OCI-LY1 (cell line): ENCODE data around the gene MAPK8IP3.

Experiments used
- H2AFZ ChIP-seq: fragments of 200-600 bp; sonication (generic), shearing (Covaris generic); 2 replicates; pipeline ENCODE4 v1.6.0; 2014; ENCODE audit warnings: antibody characterized with exemption, mild to moderate bottlenecking, low read length
- H3F3A ChIP-seq: fragments of 200-600 bp; sonication (generic), shearing (Covaris generic); 2 replicates; pipeline ENCODE4 v1.6.0; 2014; ENCODE audit warnings: mild to moderate bottlenecking, antibody characterized with exemption, low read length, moderate library complexity; ENCODE audit not compliant: insufficient read depth
- H3K27ac ChIP-seq: fragments of 200-600 bp; sonication (generic); 2 replicates; pipeline ENCODE4 v1.5.1; 2014; ENCODE audit warnings: low read length, mixed run types, mild to moderate bottlenecking, low read depth; ENCODE audit not compliant: poor library complexity, severe bottlenecking
- H3K27me3 ChIP-seq: fragments of 200-600 bp; sonication (generic); 2 replicates; pipeline ENCODE4 v1.6.0; 2014; ENCODE audit warnings: antibody characterized with exemption, mild to moderate bottlenecking, low read length, moderate library complexity; ENCODE audit not compliant: insufficient read depth
- H3K36me3 ChIP-seq: fragments of 200-600 bp; sonication (generic); 2 replicates; pipeline ENCODE4 v1.6.1; 2014; ENCODE audit warnings: mild to moderate bottlenecking, antibody characterized with exemption, low read length, moderate library complexity, mixed read lengths; ENCODE audit not compliant: insufficient read depth
- H3K4me1 ChIP-seq: fragments of 200-600 bp; sonication (generic); 2 replicates; pipeline ENCODE4 v1.5.1; 2014; ENCODE audit warnings: mild to moderate bottlenecking, low read length, moderate library complexity; ENCODE audit not compliant: insufficient read depth, severe bottlenecking
- H3K4me2 ChIP-seq: fragments of 200-600 bp; sonication (generic), shearing (Covaris generic); 2 replicates; pipeline ENCODE4 v1.6.1; 2014; ENCODE audit warnings: low read length
- H3K4me3 ChIP-seq: fragments of 200-600 bp; sonication (generic); 2 replicates; pipeline ENCODE4 v1.5.1; 2014; ENCODE audit warnings: low read length, low read depth, mild to moderate bottlenecking, mixed read lengths; ENCODE audit not compliant: poor library complexity, severe bottlenecking
- H3K79me2 ChIP-seq: fragments of 200-600 bp; shearing (Covaris generic); 2 replicates; pipeline ENCODE4 v1.6.1; 2016; ENCODE audit warnings: mixed run types, low read length, mixed read lengths; ENCODE audit not compliant: insufficient read depth
- H3K9ac ChIP-seq: fragments of 200-600 bp; sonication (generic), shearing (Covaris generic); 2 replicates; pipeline ENCODE4 v1.6.1; 2014; ENCODE audit warnings: mild to moderate bottlenecking, low read length, mixed read lengths
- H3K9me2 ChIP-seq: fragments of 200-600 bp; sonication (generic), shearing (Covaris generic); 2 replicates; pipeline ENCODE4 v1.6.1; 2014; ENCODE audit warnings: low read depth, mild to moderate bottlenecking, low read length, mixed read lengths
- H3K9me3 ChIP-seq: fragments of 200-600 bp; shearing (Covaris generic); 2 replicates; pipeline ENCODE4 v1.6.1; 2014; ENCODE audit warnings: low read length, mixed read lengths
- H4K20me1 ChIP-seq: fragments of 200-600 bp; sonication (generic), shearing (Covaris generic); 2 replicates; pipeline ENCODE4 v1.6.0; 2016; ENCODE audit warnings: mild to moderate bottlenecking, low read length; ENCODE audit not compliant: insufficient read depth
- EZH2 ChIP-seq: fragments of 200-600 bp; sonication (generic), shearing (Covaris generic); IDR thresholded peaks from 2 replicates; pipeline ENCODE4 v1.8.0; 2017; ENCODE audit warnings: borderline replicate concordance, mixed run types, mild to moderate bottlenecking, antibody characterized with exemption, low read length, moderate library complexity, mixed read lengths
- TF ChIP-seq, protein P1 (sequence below): fragments of 200-600 bp; sonication (generic), shearing (Covaris generic); IDR thresholded peaks from 2 replicates; pipeline ENCODE4 v1.5.1; 2017; ENCODE audit warnings: mild to moderate bottlenecking, antibody characterized with exemption, low read length, moderate library complexity, mixed read lengths

MAPK8IP3 gene

DNA sequence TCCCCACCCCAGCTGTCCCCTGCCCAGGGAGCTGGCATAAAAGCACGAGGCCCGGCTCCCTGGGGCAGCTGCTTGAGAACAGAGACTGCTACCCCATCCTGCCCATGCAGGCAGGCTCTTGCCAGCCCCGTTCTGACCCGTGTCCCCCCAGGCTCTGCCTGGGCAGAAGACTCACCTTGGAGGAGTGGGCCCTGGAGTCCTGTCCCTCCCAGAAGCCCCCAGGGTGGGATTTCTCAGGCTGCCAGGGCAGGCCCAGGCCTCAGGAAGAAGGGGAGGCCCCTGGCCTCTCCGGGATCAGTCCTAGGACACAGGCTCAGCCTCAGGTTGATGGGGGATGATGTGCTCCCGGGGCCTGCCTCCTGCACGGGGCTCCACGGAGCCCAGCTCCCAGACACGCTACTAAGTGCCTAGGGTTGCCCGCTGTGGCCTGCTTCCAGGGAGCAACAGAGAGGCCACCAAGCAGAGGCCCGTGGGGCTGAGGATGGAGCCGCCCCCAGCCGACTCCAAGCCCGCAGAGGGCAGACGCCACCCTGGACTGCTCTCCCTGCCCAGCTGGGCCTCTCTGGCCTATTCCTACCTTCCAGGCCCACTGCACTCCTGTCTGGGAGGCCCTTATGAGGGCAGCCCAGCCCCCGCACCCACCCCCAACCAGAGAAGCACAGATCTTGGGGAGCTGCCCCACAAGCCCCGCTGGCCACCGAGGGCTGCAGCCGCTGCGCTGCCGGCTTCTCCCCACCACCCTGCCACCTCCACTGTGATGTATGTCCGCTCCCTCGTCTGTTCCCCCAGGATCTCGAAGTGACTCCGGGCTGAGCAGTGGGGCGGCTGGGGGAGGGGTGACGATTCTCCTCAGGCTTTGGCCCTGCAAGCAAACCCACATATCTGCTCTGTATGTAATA lies 63.7 kb downstream of the MAPK8IP3 start:
- peak overlapping the region; percentile 91 for H3K4me2 ChIP-seq
- H3K9ac ChIP-seq = peak overlapping the region; percentile 88; the same call in 1 of the 2 replicates

DNA sequence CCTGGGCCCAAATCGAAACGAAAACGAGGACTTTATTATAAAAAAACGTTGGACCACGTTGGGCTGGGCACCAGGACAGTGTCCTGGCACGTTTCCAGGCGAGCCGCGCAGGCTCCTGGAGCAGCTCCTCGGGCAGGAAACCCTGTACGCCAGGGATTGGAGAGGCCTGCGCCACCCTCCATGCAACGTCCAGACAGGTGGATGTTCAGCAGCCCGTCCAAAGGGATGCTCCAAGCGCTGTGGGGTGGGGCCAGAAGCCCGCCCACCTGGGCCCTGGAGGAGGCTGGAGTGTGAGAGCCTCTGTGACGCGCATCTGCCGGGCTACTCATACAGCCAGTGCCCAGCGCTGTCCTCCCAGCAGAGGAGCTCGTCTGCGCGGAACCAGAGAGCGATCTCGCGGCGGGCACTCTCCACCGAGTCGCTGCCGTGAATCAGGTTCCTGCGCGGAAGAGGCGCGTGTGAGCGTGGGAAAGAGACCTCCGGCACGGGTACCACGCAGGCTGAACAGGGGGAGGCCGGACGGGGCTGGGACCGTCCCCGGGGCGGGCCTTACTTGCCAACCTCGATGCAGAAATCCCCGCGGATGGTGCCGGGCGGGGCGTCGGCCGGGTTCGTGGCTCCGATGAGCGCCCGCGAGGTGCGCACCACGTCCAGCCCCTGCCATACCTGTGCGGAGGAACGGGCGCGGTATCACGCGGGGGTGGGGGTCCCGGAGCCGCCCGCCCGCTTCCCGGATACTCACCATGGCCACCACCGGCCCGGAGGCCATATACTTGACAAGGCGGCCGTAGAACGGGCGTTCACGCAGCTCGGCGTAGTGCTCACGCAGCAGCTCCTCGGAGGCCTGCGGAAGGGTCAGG lies 64.6 kb downstream of the MAPK8IP3 start:
- Histone ChIP-seq H3K4me3 (peak overlapping the region; percentile 85), H3K27me3 (no peaks in the 10 kb centered on the region), H3K9ac (peak overlapping the region; percentile 88), H3K4me2 (peak overlapping the region; percentile 91), H4K20me1 (no peaks in the 10 kb centered on the region), H3K36me3 (peaks cover 49% of the 10 kb centered on the region), H3F3A (no peaks in the 10 kb centered on the region), H3K27ac (peak overlapping the region; percentile 59), H3K9me2 (no peaks in the 10 kb centered on the region), H2AFZ (no peak overlapping the region), H3K4me1 (peaks cover 22% of the 10 kb centered on the region), H3K79me2 (0 out of 2 replicates have a peak, but pooled peaks cover 3% of the 10 kb centered on the region), H3K9me3 (no peaks in the 10 kb centered on the region)
- TF ChIP-seq EZH2 = no peak
- TF ChIP-seq, protein P1, sequence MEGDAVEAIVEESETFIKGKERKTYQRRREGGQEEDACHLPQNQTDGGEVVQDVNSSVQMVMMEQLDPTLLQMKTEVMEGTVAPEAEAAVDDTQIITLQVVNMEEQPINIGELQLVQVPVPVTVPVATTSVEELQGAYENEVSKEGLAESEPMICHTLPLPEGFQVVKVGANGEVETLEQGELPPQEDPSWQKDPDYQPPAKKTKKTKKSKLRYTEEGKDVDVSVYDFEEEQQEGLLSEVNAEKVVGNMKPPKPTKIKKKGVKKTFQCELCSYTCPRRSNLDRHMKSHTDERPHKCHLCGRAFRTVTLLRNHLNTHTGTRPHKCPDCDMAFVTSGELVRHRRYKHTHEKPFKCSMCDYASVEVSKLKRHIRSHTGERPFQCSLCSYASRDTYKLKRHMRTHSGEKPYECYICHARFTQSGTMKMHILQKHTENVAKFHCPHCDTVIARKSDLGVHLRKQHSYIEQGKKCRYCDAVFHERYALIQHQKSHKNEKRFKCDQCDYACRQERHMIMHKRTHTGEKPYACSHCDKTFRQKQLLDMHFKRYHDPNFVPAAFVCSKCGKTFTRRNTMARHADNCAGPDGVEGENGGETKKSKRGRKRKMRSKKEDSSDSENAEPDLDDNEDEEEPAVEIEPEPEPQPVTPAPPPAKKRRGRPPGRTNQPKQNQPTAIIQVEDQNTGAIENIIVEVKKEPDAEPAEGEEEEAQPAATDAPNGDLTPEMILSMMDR = no peak

More for the DNA sequence above, 63.7 kb downstream of the MAPK8IP3 start:
- Histone ChIP-seq H3K9me3 (no peaks in the 10 kb centered on the region), H3K27me3 (no peaks in the 10 kb centered on the region), H3K4me3 (peak overlapping the region; percentile 85), H3K9me2 (no peaks in the 10 kb centered on the region), H3K4me1 (peaks cover 21% of the 10 kb centered on the region), H2AFZ (no peak overlapping the region), H3F3A (no peaks in the 10 kb centered on the region), H3K79me2 (0 out of 2 replicates have a peak, but pooled peaks cover 3% of the 10 kb centered on the region), H4K20me1 (no peaks in the 10 kb centered on the region), H3K36me3 (peaks cover 58% of the 10 kb centered on the region), H3K27ac (peak overlapping the region; percentile 59)
- TF ChIP-seq EZH2 = no peak
- TF ChIP-seq, protein P1 = no peak

DNA sequence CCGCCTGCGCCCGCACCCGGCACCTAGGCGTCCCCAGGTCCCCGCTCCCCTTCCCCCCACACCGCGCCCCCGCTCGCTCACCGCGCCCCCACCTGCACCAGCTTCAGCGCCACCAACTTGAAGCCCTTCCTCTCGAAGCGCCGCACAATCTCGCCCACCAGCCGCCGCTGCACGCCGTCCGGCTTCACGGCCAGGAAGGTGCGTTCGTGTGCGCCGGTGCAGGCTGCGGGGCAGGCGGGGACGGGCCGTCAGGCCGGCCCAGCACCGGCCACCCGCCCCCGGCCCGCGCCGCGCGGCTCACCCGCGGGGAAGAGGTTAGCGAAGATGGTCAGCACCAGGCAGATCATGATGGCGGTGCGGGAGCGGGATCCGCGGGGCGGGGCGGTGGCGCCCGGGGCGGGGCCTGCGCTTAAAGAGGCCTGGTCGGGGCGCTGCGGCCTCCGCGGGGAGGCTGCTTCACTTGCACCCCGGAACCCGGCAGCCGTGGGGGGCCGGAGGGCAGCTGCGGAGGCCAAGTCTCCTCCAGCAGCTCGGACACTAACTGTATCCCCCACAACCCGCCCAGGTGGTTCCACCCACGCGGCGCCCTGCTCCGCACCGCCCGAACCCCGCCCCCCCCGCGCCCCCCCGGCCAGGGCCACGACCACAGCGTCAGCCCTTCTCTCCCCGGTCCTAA lies 65.3 kb downstream of the MAPK8IP3 start, which contains the start of gene NME3:
NME3 (minus strand) TSS at position 356 of the 676 bp plus-strand sequence; CDS start at position 347, 9 bp downstream.
- Histone ChIP-seq H3K4me3 (peak within 1 kb of the TSS; percentile 85), H3K9me3 (no peaks in the 10 kb centered on the region), H3K27me3 (no peaks in the 10 kb centered on the region), H3K9me2 (no peaks in the 10 kb centered on the region), H3K79me2 (0 out of 2 replicates have a peak, but pooled peaks cover 3% of the 10 kb centered on the region), H3K4me1 (peaks cover 22% of the 10 kb centered on the region), H3K36me3 (peaks cover 42% of the 10 kb centered on the region), H3K27ac (peak within 1 kb of the TSS; percentile 83), H3F3A (no peaks in the 10 kb centered on the region), H4K20me1 (no peaks in the 10 kb centered on the region), H2AFZ (no peak within 1 kb of the TSS), H3K9ac (peak within 1 kb of the TSS; percentile 88), H3K4me2 (peak within 1 kb of the TSS; percentile 91)
- TF ChIP-seq, protein P1 = no peak
- no peak for TF ChIP-seq EZH2
